ENCODE data around the gene KCNV2.
"Not testable (repeated sequence)": the region's sequence is repeated elsewhere in the genome, so short reads cannot be mapped to it uniquely, and the experiment has no call there.

The KCNV2 gene

GRCh38 chr9:2717385-2717784 is at the start of gene KCNV2:
Gene KCNV2 (plus strand): TSS chr9:2717510. CDS start chr9:2717740, 230 bp downstream.
- DNase-seq, result no peak

GRCh38 chr9:2673161-2673560 is 44.1 kb upstream of the KCNV2 start:
- DNase-seq, result no peak

- DNase-seq, result no peak
These were observed 43.0 kb upstream of the KCNV2 start for GRCh38 chr9:2674141-2674824.

- no peak for DNase-seq
These were observed 41.5 kb upstream of the KCNV2 start for GRCh38 chr9:2675834-2676233.

- no peak for DNase-seq
These were observed 40.8 kb upstream of the KCNV2 start for GRCh38 chr9:2676466-2676865.

- DNase-seq, result no peak
These were observed 39.1 kb upstream of the KCNV2 start for GRCh38 chr9:2677915-2678889.

GRCh38 chr9:2679011-2679410 is 38.3 kb upstream of the KCNV2 start:
- no peak for DNase-seq

- DNase-seq, result no peak
These were observed 35.3 kb upstream of the KCNV2 start for GRCh38 chr9:2681981-2682380.

GRCh38 chr9:2686911-2687310 is 30.4 kb upstream of the KCNV2 start:
- DNase-seq, result no peak

GRCh38 chr9:2688636-2689035 is 28.7 kb upstream of the KCNV2 start:
- DNase-seq, result no peak

GRCh38 chr9:2691212-2691611 is 26.1 kb upstream of the KCNV2 start:
- no peak for DNase-seq

- no peak for DNase-seq
These were observed 25.7 kb upstream of the KCNV2 start for GRCh38 chr9:2691626-2692025.

- no peak for DNase-seq
These were observed 24.3 kb upstream of the KCNV2 start for GRCh38 chr9:2693056-2693455.

GRCh38 chr9:2697492-2697891 is 19.8 kb upstream of the KCNV2 start:
- no peak for DNase-seq

- no peak for DNase-seq
These were observed 16.9 kb upstream of the KCNV2 start for GRCh38 chr9:2700398-2700797.

GRCh38 chr9:2700909-2701550 is 16.3 kb upstream of the KCNV2 start:
- DNase-seq, result no peak

- DNase-seq, result no peak
These were observed 12.8 kb upstream of the KCNV2 start for GRCh38 chr9:2704504-2704903.

GRCh38 chr9:2707256-2707655 is 10.1 kb upstream of the KCNV2 start:
- not testable (repeated sequence) for DNase-seq

- no peak for DNase-seq
These were observed 7.6 kb upstream of the KCNV2 start for GRCh38 chr9:2709645-2710101.

GRCh38 chr9:2711716-2712115 is 5.6 kb upstream of the KCNV2 start:
- no peak for DNase-seq

- DNase-seq, result no peak
These were observed 839 bp downstream of the KCNV2 start for GRCh38 chr9:2718001-2718697.

GRCh38 chr9:2718698-2719033 is 1.4 kb downstream of the KCNV2 start:
- no peak for DNase-seq

- no peak for DNase-seq
These were observed 2.9 kb downstream of the KCNV2 start for GRCh38 chr9:2720179-2720654.
